ENCODE results near the gene DNTT.

DNTT gene

DNA sequence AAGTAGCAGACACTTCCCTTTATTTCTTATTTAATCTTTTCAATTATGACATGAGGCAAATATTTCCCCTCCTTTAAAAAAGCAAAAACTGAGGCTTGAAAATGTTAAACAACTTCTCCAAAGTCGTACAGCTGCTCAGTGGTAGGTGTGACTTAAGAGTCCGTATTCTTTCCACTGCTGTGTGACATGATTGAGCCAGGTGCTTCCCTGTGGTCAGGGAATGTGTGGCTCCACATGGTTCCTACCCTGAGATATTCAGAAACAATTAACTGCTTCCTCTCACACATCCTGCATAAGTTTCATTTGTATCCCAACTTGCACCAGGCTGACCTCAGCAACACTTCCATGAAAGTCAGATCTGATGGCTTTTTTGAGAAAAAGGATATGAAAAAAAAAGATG, 41.0 kb downstream of the DNTT start:
- no peak for ATAC-seq

DNA sequence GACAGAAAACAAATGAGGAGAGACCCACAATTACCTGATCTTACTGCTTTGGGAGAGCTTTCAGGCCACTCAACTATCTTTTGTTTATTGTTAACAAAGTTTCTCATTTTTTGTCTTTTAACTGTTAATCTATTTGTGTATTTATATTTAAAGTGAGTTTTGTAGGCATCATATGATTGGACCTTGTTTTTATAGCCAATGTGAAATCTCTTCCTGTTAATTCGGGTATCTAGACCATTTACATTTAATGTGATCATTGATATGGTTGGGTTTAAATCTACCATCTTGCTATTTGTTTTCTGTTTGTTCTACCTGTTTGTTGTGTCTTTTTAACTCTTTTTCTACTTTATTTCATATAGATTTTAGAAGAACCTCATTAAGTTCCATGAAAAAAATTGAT, 42.1 kb downstream of the DNTT start:
- ATAC-seq: no peak

- ATAC-seq: no peak
These were observed 47.8 kb downstream of the DNTT start for GRCh38 chr10:96352027-96352426.

GRCh38 chr10:96352582-96352981, 48.3 kb downstream of the DNTT start:
- no peak for ATAC-seq

DNA sequence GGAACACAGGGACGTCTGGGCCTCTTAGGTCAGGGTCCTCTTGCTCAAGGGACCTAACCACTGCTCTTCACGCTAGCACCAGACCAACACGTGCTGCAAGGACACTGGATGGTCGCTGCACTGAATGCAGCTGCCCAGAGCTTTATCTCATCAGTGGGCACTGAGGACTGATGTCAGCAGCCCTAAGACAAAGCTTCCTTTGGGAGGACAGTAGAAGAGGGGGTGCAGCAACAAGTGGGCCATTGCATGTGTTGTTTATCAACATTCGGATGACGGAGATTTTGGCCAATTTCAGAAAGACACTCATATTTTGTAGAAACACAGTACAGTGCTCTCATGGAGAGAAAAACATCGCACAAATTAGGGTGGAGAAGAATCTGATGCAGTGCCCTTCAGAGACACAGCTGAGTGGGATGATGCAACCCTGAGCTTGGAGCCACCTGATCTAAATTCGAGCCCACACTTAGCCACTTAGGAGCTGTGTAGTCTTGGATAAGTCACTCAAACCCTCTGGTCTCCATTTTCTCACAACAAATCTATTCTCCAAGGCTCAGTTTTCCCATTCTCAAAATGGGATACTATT, 52.9 kb downstream of the DNTT start:
- no peak for ATAC-seq

DNA sequence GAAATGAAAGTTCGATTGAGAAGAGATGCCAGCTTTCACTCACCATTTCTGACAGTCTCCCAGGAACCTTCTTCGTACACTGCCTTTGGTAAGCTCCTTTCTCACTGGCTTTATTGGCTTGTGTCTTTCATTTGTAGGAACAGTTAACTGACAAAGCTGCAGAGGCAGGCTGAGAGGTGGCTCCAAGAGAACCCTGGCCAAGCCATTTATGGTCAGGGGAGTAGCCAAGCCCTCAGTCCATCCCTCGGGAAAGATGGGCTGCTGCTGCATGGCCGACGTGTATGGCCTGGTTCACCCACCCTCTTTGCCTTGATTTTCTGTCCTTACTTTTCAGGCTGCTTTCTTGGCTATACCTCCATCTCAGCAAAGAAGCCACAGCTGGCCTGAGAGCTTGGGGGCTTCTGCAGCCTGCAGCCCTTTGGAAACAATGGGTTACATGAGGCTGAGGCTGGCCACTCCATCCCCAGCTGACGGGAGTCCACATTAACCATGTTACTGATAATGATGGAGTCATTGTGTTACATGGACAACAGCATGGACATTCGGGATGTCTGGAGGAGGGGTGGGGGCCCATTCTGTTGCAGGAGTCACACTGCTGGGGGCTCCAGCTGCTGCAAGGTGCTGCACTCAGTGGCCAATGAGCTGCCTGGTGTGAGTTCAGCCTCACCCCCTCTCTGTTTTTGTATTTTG, 54.8 kb downstream of the DNTT start, which contains the start of gene OPALIN:
Gene OPALIN (minus strand): TSS at position 152 of the 690 bp plus-strand sequence. CDS start 106 bp downstream, at position 46.
- no peak for ATAC-seq

- no peak for ATAC-seq
These were observed 55.4 kb downstream of the DNTT start for GRCh38 chr10:96359616-96360015.

GRCh38 chr10:96360331-96360730, 56.1 kb downstream of the DNTT start:
- no peak for ATAC-seq

DNA sequence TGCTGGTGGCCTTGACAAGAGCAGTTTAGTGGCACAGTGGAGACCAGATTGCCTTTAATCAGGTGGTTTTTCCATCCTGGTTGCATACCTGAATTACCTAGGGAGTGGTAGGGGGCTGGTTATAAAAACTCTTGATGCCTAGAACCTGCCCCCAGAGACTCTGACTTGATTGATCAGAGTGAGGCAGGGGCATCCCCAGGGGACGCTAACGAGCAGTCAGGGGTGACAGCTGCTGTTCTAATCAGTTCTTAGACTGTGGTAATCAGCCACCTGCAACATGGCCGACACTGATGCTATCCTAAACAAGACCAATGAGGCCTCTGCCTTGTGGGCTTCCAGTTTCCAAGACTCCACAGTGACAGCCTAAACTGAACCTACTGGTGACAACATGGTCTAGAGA, 56.5 kb downstream of the DNTT start:
- ATAC-seq: no peak

GRCh38 chr10:96365571-96365970, 61.3 kb downstream of the DNTT start:
- ATAC-seq: no peak

GRCh38 chr10:96366508-96366907, 62.3 kb downstream of the DNTT start:
- no peak for ATAC-seq

- ATAC-seq: no peak
These were observed 63.2 kb downstream of the DNTT start for GRCh38 chr10:96367470-96367869.

DNA sequence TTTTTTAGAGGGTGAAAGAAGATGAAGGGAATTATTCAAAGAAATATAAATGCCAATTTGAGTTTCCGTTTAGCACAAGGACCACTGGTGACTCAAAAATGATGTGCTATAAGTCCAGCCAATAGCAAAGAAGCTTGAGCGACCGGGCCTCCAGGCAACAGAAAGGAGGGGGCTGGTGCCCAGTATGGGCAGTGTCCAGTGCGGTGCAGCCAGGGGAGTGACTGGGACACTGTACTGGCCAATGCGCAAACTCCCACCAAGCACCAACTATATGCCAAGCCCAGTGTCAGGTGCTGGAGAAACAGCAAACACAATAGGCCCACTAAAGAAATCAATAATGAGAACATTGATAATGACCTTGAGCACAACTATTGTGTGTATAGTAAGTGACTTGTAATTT, 64.7 kb downstream of the DNTT start:
- no peak for ATAC-seq

DNA sequence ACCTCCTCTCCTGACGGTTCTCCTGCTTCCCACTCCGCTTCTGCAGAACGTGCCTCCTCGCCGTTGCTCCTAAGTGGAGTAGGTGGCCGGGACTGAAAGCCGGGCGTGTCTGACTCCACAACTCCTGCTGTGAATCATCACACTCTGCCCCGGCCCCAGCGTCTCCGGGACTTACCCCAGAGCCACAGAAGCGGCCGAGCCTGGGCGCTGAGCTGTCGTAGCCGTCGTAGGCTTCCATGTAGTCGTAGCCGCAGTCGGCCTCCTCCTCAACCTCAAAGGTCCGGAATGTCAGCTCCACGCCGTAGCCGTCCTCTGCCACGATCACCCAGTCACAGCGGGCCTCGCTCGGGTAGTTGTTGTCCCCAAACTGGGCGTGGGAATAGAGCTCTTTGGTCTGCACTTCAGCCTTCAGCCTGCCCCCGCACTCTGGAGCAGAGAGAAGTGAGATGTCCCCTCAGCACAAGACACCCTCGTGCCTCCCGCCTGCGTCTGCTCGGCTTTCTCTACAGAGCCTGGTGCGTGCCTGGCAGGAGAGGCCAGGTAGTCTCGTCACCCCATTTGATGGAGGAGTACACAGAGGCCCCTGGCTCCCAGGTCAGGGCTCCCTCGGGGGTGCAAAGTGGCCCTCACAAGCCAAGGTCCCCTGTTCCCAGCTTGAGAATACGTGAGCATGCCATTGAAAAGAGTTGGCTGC, 65.8 kb downstream of the DNTT start:
- ATAC-seq: no peak

GRCh38 chr10:96370584-96371157, 66.4 kb downstream of the DNTT start:
- ATAC-seq: peak; percentile 26 to 30

- no peak for ATAC-seq
These were observed 67.1 kb downstream of the DNTT start for GRCh38 chr10:96371356-96371755.

GRCh38 chr10:96374004-96374403, 69.8 kb downstream of the DNTT start:
- no peak for ATAC-seq

DNA sequence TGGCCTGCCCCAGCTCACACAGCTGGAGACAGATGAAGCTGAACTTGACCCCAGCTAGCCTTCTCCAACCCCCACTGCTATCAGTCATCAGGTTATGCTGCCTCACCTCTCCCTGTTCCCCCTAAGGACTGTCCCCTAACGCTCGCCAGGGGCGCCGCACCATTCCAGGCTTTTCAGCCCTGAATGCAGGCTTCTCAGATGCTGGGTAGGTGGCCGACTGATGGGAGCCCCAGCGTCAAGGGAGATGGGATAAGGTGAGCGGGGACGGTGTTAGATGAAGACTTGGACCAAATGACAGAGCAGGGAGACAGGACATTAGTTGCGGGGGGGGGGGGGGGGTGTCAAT, 70.4 kb downstream of the DNTT start:
- no peak for ATAC-seq

DNA sequence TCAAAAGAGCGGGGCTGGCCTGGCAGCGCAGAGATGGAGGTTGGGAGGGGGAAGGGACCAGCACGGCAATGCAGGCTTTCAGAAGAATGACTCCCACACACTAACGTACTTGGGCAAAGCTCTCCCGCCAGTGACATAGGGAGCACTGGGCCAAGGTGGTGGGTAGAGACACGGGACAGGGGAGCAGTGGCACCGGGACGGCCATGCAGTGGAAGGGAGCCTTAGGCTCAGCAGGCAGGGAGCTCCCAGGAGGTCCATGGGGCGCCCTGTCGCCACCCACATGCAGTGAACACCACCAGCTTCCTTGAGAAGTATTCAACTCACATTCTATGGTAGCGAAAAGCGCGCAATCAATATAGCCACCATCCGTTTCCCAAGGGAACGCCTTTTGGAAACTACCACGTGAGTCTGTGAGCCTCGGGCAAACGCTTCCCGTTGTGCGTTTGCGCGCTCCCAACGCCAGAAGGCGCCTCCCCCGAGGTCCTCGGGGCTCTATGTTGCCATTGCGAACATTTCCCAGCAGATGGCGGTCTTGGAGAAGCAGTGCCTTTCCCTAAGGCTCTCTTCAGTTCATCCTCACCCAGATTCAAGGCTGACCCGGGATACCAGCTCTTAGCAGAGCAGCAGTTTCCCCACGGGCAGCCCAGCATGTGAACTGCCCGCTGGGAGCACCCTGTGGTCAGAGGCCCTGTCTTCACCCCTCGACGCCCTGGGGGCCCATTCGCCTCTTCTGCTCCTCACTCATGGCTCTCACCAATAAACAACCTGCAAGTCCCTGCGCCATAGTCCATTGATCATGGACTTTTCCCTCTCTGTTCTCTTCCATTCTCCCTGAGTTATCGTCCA, 71.0 kb downstream of the DNTT start:
- ATAC-seq: peak; percentile 66 to 76

DNA sequence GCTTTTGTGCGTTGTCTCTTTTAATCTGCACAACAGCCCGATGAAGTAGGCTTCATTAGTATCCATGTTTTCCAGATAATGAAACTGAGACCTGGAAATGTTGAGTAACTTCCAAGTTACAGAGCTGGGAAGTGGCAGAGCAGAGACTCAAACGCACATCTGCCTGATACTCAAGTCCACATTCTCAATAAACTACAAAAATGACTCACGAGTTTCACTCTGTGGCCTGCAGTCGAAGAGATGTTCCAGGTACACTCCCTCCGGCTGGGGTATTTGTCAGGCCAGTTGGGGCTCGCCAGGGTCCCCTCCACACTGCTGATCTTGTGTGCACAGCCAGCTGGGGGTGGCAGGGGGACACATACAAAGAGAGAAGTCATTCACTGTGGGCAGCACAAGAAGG, 72.2 kb downstream of the DNTT start:
- ATAC-seq: no peak

DNA sequence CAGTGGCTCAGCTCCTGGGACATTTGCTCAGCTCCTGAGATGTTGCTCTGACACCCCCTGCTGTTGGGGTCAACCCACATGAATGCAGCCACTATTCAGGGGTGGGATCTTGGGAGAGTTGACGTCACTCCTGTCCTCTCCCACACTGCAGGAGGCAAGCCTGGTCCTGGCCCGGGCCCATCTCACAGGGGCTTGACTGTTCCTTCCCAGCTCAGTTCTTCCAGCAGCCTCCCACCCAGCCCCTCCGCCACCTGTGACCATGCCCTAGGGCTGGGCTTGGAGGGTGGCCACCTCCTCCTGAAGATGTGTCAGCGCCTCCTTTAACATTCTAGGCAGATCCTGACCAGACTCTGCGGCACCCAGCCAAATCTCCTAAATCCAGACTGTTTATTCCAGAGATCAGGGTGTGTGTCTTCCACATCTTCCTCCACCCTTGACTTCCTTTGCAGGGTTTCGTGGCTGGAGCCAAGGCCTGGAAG, 73.6 kb downstream of the DNTT start:
- ATAC-seq: no peak

- no peak for ATAC-seq
These were observed 74.5 kb downstream of the DNTT start for GRCh38 chr10:96378741-96379140.

DNA sequence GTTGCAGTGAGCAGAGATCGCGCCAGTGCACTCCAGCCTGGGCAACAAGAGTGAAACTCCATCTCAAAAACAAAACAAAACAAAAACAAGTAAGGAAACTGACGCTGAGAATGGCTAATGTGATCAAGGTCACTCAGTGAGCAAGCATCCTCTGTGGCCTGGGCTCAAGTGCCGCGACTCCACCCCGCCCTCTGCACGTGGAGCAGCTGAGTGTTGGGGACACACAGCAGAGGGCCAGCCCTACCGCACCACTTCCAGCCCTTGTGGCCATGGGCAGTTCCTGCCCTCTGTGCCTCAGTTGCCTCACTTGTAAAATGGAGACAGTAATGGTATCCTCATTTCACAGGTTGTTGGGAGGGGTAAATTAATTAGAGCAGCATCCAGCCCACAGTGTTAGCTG, 75.5 kb downstream of the DNTT start:
- ATAC-seq: no peak

Data from activated CD4-positive, CD25-positive, alpha-beta regulatory T cell treated with anti-CD3 and anti-CD28 coated beads, Interleukin-2, amount 50 U/mL, for 24 hours (primary cell).